Endothelial cell (in vitro differentiated cells): ENCODE measurements around the gene NEBL. TPM values are rescaled to one million over a fixed set of nuclear protein-coding genes. Genes with fewer than 3 reads are reported as not detected.

Experiments used
- DNase-seq: peaks from one replicate; pipeline ENCODE4 v3.0.0; 2021; ENCODE audit warnings: low spot score
- H3K27ac Mint-ChIP-seq: one replicate; pipeline ENCODE4 v1.8.0; 2021; ENCODE audit warnings: mixed read lengths, inconsistent platforms; ENCODE audit not compliant: unreplicated experiment
- H3K27me3 Mint-ChIP-seq: one replicate; pipeline ENCODE4 v1.8.0; 2021; ENCODE audit warnings: mild to moderate bottlenecking, moderate library complexity, mixed read lengths, inconsistent platforms; ENCODE audit not compliant: unreplicated experiment
- H3K36me3 Mint-ChIP-seq: one replicate; pipeline ENCODE4 v1.8.0; 2021; ENCODE audit warnings: mild to moderate bottlenecking, low read depth, mixed read lengths, inconsistent platforms; ENCODE audit not compliant: unreplicated experiment
- H3K4me1 Mint-ChIP-seq: one replicate; pipeline ENCODE4 v1.8.0; 2021; ENCODE audit warnings: mild to moderate bottlenecking, mixed read lengths, inconsistent platforms; ENCODE audit not compliant: unreplicated experiment
- H3K4me3 Mint-ChIP-seq: one replicate; pipeline ENCODE4 v1.8.0; 2021; ENCODE audit warnings: mild to moderate bottlenecking, mixed read lengths, inconsistent platforms; ENCODE audit not compliant: unreplicated experiment
- H3K9me3 Mint-ChIP-seq: one replicate; pipeline ENCODE4 v1.8.0; 2021; ENCODE audit warnings: mixed read lengths, inconsistent platforms; ENCODE audit not compliant: unreplicated experiment
- CTCF ChIP-seq: fragments of 200-600 bp; sonication (generic); IDR thresholded peaks from one replicate; pipeline ENCODE4 v1.5.0; 2021; ENCODE audit warnings: antibody characterized with exemption; ENCODE audit not compliant: unreplicated experiment
- total RNA-seq: library from RNA; stranded (reverse); fragmentation: NEBNext Ultra II Directional; extraction: Animal tissue kit (Norgen Biotek cat#: 25700); gene quantifications from one replicate; pipeline ENCODE4 v1.2.1, GENCODE V29; 2021; ENCODE audit not compliant: unreplicated experiment

NEBL gene
- total RNA-seq, 1 donor from 2014 or later: 1.7 TPM

- Mint-ChIP-seq H3K9me3 (no peaks in the 10 kb centered on the region), H3K27ac (no peak overlapping the region), H3K4me1 (no peaks in the 10 kb centered on the region), H3K27me3 (no peaks in the 10 kb centered on the region), H3K36me3 (no peaks in the 10 kb centered on the region), H3K4me3 (no peak overlapping the region)
- DNase-seq: no peak
- TF ChIP-seq CTCF: no peak
Observed at GRCh38 chr10:20908391-20908790, 11.3 kb upstream of the NEBL start.

GRCh38 chr10:20903635-20904390, 6.7 kb upstream of the NEBL start:
- H3K27ac Mint-ChIP-seq: no peak overlapping the region

GRCh38 chr10:20901110-20901509, 4.0 kb upstream of the NEBL start:
- H3K36me3 Mint-ChIP-seq: no peaks in the 10 kb centered on the region
- H3K9me3 Mint-ChIP-seq: no peaks in the 10 kb centered on the region
- TF ChIP-seq CTCF: no peak
- DNase-seq: no peak
- no peaks in the 10 kb centered on the region for H3K27me3 Mint-ChIP-seq
- no peak overlapping the region for H3K4me3 Mint-ChIP-seq
- H3K27ac Mint-ChIP-seq: no peak overlapping the region
- H3K4me1 Mint-ChIP-seq: no peaks in the 10 kb centered on the region

More at GRCh38 chr10:20903635-20904390, 6.7 kb upstream of the NEBL start:
- TF ChIP-seq CTCF: no peak
- DNase-seq: no peak
- Mint-ChIP-seq H3K9me3 (no peaks in the 10 kb centered on the region), H3K4me3 (no peak overlapping the region), H3K36me3 (no peaks in the 10 kb centered on the region), H3K4me1 (no peaks in the 10 kb centered on the region), H3K27me3 (no peaks in the 10 kb centered on the region)

- Mint-ChIP-seq H3K4me1 (no peaks in the 10 kb centered on the region), H3K36me3 (no peaks in the 10 kb centered on the region), H3K27ac (no peak overlapping the region), H3K27me3 (no peaks in the 10 kb centered on the region), H3K4me3 (no peak overlapping the region), H3K9me3 (no peaks in the 10 kb centered on the region)
- TF ChIP-seq CTCF: no peak
- no peak for DNase-seq
Observed at GRCh38 chr10:20898866-20899535, 1.9 kb upstream of the NEBL start.

DNA sequence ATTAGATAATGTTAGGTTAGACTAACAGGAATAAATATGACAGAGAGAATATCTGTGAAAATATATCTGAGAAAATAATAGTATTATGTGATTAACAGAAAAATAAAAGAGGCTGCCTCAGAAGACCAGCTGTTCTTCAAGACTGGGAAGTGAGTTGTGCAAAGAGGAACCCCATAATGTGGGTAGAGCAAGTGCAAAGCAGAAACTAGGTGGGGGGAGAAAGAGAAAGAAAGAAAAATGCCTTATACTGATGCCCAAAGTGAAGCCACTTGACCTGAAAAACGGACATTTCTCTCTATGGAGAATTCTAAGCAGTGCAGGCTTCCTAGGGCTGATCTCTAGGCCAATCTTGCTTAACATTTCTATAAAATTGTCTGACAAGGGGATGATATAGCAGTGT, 3.8 kb downstream of the NEBL start:
- no peaks in the 10 kb centered on the region for H3K36me3 Mint-ChIP-seq
- no peaks in the 10 kb centered on the region for H3K9me3 Mint-ChIP-seq
- peaks cover 17% of the 10 kb centered on the region for H3K4me1 Mint-ChIP-seq
- TF ChIP-seq CTCF: no peak
- DNase-seq: no peak
- H3K27ac Mint-ChIP-seq: no peak overlapping the region
- H3K27me3 Mint-ChIP-seq: no peaks in the 10 kb centered on the region
- H3K4me3 Mint-ChIP-seq: no peak overlapping the region
